ENCODE data around the gene TCF7L1.

TCF7L1 gene

GRCh38 chr2:85230679-85231467, 97.7 kb downstream of the TCF7L1 start:
- no peak for DNase-seq (ENCODE audit: low read depth in 3 of 3)

GRCh38 chr2:85231468-85231805, 98.2 kb downstream of the TCF7L1 start:
- DNase-seq (ENCODE audit: low read depth in 3 of 3), result no peak

- no peak for DNase-seq (ENCODE audit: low read depth in 3 of 3)
Measured at GRCh38 chr2:85231952-85232351, 98.8 kb downstream of the TCF7L1 start.

GRCh38 chr2:85234868-85235267, 101.7 kb downstream of the TCF7L1 start:
- DNase-seq (ENCODE audit: low read depth in 3 of 3), result no peak

GRCh38 chr2:85235281-85235680, 102.1 kb downstream of the TCF7L1 start:
- DNase-seq (ENCODE audit: low read depth in 3 of 3), result no peak

- DNase-seq (ENCODE audit: low read depth in 3 of 3), result no peak
Measured at GRCh38 chr2:85236084-85236483, 102.9 kb downstream of the TCF7L1 start.

GRCh38 chr2:85237849-85238565, 104.8 kb downstream of the TCF7L1 start:
- DNase-seq (ENCODE audit: low read depth in 3 of 3), result no peak

GRCh38 chr2:85238607-85239006, 105.4 kb downstream of the TCF7L1 start:
- DNase-seq (ENCODE audit: low read depth in 3 of 3), result no peak

GRCh38 chr2:85239102-85239501, 105.9 kb downstream of the TCF7L1 start:
- DNase-seq (ENCODE audit: low read depth in 3 of 3), result no peak

- DNase-seq (ENCODE audit: low read depth in 3 of 3), result no peak
Measured at GRCh38 chr2:85240055-85240454, 106.9 kb downstream of the TCF7L1 start.

GRCh38 chr2:85242321-85242720, 109.1 kb downstream of the TCF7L1 start:
- DNase-seq (ENCODE audit: low read depth in 3 of 3), result no peak

- DNase-seq (ENCODE audit: low read depth in 3 of 3), result peak in 2 of 3 donors; percentile 2 to 3
Measured at GRCh38 chr2:85243101-85244072, 110.2 kb downstream of the TCF7L1 start.

- DNase-seq (ENCODE audit: low read depth in 3 of 3), result no peak
Measured at GRCh38 chr2:85244828-85245227, 111.6 kb downstream of the TCF7L1 start.

- DNase-seq (ENCODE audit: low read depth in 3 of 3), result no peak
Measured at GRCh38 chr2:85245891-85246290, 112.7 kb downstream of the TCF7L1 start.

- DNase-seq (ENCODE audit: low read depth in 3 of 3), result no peak
Measured at GRCh38 chr2:85246348-85246747, 113.2 kb downstream of the TCF7L1 start.

- no peak for DNase-seq (ENCODE audit: low read depth in 3 of 3)
Measured at GRCh38 chr2:85247610-85248009, 114.4 kb downstream of the TCF7L1 start.

GRCh38 chr2:85248773-85249509, 115.7 kb downstream of the TCF7L1 start:
- DNase-seq (ENCODE audit: low read depth in 3 of 3), result no peak

- no peak for DNase-seq (ENCODE audit: low read depth in 3 of 3)
Measured at GRCh38 chr2:85250045-85250444, 116.9 kb downstream of the TCF7L1 start.

GRCh38 chr2:85251070-85251616, 118.0 kb downstream of the TCF7L1 start:
- DNase-seq (ENCODE audit: low read depth in 3 of 3), result no peak

GRCh38 chr2:85253890-85254289, 120.7 kb downstream of the TCF7L1 start:
- no peak for DNase-seq (ENCODE audit: low read depth in 3 of 3)
